GM18508 (cell line): ENCODE results near the gene AMIGO1.

ENCODE experiments used
- ATAC-seq: cut with Tn5 transposase; IDR thresholded peaks from one replicate; pipeline ENCODE4 v1.9.1; 2021; ENCODE audit warnings: moderate number of reproducible peaks; ENCODE audit not compliant: insufficient read depth, unreplicated experiment

The AMIGO1 gene

GRCh38 chr1:109503935-109504334 is 5.6 kb downstream of the AMIGO1 start:
- no peak for ATAC-seq

GRCh38 chr1:109502364-109502851 is 7.1 kb downstream of the AMIGO1 start:
- ATAC-seq: no peak

GRCh38 chr1:109501644-109502363 is 7.7 kb downstream of the AMIGO1 start:
- no peak for ATAC-seq

GRCh38 chr1:109500941-109501381 is 8.6 kb downstream of the AMIGO1 start:
- no peak for ATAC-seq

- no peak for ATAC-seq
These were observed 9.6 kb downstream of the AMIGO1 start for GRCh38 chr1:109499661-109500536.

GRCh38 chr1:109499081-109499480 is 10.4 kb downstream of the AMIGO1 start:
- no peak for ATAC-seq

- no peak for ATAC-seq
These were observed 11.2 kb downstream of the AMIGO1 start for GRCh38 chr1:109498161-109498801.

- ATAC-seq: no peak
These were observed 11.9 kb downstream of the AMIGO1 start for GRCh38 chr1:109497449-109498160.

- ATAC-seq: no peak
These were observed 13.8 kb downstream of the AMIGO1 start for GRCh38 chr1:109495738-109496137.

- ATAC-seq: peak; percentile 48
These were observed 15.6 kb downstream of the AMIGO1 start, which contains the start of gene CYB561D1 for GRCh38 chr1:109493805-109494539. Gene CYB561D1, plus strand, starts transcription at chr1:109494094. Its CDS starts 46 bp downstream, at chr1:109494140.

GRCh38 chr1:109493227-109493626 is 16.3 kb downstream of the AMIGO1 start:
- no peak for ATAC-seq

- no peak for ATAC-seq
These were observed 16.7 kb downstream of the AMIGO1 start for GRCh38 chr1:109492779-109493178.

GRCh38 chr1:109491372-109491771 is 18.2 kb downstream of the AMIGO1 start:
- ATAC-seq: no peak

GRCh38 chr1:109490934-109491302 is 18.6 kb downstream of the AMIGO1 start:
- no peak for ATAC-seq

- ATAC-seq: no peak
These were observed 19.2 kb downstream of the AMIGO1 start for GRCh38 chr1:109490029-109490933.

GRCh38 chr1:109488696-109489095 is 20.8 kb downstream of the AMIGO1 start:
- ATAC-seq: no peak

- no peak for ATAC-seq
These were observed 21.3 kb downstream of the AMIGO1 start for GRCh38 chr1:109488201-109488600.

- no peak for ATAC-seq
These were observed 22.3 kb downstream of the AMIGO1 start for GRCh38 chr1:109487261-109487660.
